ENCODE results near the gene MRNIP. TPM values are rescaled to one million over a fixed set of nuclear protein-coding genes. Genes with fewer than 3 reads are reported as not detected.
"Not testable (repeated sequence)": the region's sequence is repeated elsewhere in the genome, so short reads cannot be mapped to it uniquely, and the experiment has no call there.

The MRNIP gene
- total RNA-seq, 1 experiment from 2014 or later, result 6.8 TPM

DNA sequence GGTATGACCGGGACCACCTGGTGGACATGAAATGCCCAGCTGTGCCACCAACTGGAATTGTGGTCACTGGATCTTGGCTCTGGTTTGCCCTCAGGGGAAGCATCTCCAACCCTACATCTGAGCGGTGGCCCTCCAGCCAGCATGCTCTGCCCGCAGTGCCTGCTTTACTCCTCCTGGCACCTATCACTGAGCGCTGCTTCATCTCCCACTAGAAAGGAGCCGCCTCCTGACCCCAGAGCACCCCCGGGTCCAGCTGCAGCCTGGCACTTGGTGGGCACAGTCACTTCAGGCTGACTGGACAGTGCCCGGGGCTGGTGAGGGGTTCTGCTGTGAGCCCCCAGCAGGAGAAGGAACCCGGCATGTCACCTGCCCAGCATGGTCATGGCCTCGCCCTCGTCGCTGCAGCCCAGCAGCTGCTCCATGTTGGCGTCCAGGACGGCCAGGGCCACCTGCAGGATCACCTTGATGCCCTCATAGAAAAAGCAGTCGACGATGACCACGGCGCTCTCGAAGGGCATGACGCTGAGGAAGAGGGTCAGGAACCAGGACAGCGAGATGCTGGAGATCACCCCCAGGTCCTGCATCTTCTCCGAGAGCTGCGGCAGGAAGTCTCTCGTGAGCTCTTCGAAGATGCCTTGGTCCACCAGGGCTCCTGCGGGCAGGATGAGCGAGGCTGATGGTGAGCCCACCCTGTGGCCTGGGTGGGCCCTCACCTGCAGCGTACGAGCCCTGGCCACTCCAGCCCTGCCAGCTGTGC is 16.1 kb upstream of the MRNIP start:
- DNase-seq (ENCODE audit: low read depth, low spot score), result no peak
- in situ Hi-C loops (cut with HindIII; ENCODE audit: low pct_unique_long_range_greater_than_20kb, low sequenced_read_pairs), result no loop called here

DNA sequence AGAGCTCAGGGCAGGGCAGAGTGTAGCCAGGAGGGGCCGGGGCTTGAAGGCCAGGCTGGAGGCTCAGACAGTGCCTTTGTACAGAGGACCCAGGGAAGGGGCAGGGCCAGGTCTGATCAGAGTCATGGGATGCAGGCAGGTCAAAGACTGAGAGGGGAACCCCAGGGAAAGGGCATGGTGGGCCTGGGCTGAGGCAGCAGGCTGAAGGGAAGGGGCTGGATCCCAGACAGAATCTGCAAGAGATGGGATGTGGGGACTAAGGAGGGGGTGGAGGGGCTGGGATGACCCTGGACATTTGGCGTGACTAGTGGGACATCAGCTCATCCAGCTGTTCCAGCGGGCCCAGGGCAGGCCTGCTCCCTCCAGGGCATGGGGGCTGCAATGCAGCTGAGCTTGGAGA is 15.5 kb upstream of the MRNIP start:
- in situ Hi-C loops (cut with HindIII; ENCODE audit: low pct_unique_long_range_greater_than_20kb, low sequenced_read_pairs), result no loop called here

DNA sequence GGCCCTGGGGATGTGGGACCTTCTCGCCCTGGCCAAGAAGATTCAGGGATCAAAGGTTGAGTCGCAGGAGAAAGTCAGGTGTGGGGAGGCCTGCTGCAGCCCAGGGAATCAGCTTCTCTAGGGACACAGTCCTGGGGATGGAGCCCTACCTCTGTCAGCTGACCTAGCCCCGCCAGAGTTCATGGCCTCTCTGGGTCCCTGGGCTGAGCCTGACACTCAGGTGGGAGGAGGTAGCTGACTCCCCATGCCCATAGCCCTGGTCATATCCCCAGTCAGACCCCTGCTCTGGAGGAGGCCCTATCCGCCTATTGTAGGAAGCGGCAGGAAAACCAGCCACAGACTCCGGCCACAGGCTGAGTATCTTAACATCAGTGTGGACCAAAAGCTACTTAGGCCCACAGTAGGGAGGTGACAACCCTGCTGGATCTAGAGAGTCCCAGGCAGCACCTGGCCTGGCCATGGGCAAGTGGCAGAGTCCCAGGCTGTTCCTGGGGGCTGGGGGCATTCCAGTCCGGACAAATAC is 15.0 kb upstream of the MRNIP start:
- in situ Hi-C loops (cut with HindIII; ENCODE audit: low pct_unique_long_range_greater_than_20kb, low sequenced_read_pairs), result no loop called here
- no peak for DNase-seq (ENCODE audit: low read depth, low spot score)

More for the DNA sequence above, 15.5 kb upstream of the MRNIP start:
- no peak for DNase-seq (ENCODE audit: low read depth, low spot score)

DNA sequence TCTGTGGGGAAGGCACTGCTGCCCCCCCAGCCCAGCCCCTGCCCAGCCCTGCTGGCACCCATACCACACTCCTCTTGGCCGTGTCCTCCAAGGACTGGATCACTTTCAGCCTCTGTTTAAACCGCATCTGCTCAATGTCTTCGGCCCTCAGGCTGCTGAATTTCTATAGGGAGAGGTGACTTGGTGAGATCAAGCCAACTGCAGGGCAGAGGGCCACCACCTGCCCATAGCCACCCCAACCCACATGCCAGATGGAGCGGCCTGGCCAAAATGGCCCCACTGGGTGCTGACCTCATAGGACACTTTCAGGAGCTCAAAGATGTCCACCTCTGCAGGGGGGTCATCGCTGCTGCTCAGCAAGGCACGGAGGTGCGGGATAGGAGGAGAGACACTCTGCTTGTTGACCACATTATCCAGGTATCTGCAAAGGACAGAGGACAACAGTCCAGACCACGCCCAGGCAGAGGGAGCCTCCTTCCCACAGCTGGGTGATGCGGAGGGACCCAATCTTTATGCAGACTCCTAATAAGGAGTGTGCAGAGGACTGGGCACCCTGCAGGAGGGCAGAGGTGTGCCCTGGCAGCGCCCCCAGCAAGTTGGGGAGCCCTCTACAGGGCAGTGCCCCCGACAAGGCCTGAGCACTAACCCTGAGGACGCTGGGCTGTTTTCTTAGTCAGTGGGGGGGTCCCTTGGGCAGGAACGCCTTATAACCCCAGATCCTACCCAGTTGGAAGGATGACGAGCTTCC is 14.4 kb upstream of the MRNIP start:
- in situ Hi-C loops (cut with HindIII; ENCODE audit: low pct_unique_long_range_greater_than_20kb, low sequenced_read_pairs), result no loop called here
- no peak for DNase-seq (ENCODE audit: low read depth, low spot score)

DNA sequence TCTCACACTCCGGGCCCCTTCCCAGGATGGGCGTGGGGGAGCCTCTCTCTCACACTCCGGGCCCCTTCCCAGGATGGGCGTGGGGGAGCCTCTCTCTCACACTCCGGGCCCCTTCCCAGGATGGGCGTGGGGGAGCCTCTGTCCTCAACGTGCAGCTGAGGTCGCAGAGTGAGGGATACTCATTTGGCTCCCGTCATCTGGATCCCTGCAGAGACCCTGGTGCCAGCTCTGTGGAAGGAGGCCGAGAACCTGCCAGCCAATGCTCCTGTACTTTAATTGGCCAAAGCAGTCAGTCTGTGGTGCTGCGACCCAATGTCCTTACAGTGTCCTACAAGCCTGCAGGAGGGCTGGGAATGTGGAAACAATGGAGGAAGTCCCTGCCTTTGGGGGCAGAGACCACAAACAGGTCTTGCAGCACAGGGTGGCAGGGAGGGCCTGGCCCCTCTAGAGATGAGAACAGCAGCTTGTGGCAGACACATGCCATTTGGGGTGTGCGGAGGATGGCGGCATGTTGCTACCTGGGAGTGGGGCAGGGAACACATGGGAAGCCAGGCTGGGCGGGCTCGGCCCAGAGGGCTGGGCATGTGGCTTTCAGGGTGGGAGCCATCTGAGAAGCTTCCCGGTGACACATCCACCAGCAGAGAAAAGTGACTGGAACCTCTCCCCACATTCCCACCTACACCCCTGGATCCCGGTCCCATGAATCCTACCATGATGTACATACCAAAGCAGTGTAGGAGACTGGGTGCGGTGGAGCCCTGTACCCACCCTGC is 13.6 kb upstream of the MRNIP start:
- DNase-seq (ENCODE audit: low read depth, low spot score), result no peak
- in situ Hi-C loops (cut with HindIII; ENCODE audit: low pct_unique_long_range_greater_than_20kb, low sequenced_read_pairs), result no loop called here

DNA sequence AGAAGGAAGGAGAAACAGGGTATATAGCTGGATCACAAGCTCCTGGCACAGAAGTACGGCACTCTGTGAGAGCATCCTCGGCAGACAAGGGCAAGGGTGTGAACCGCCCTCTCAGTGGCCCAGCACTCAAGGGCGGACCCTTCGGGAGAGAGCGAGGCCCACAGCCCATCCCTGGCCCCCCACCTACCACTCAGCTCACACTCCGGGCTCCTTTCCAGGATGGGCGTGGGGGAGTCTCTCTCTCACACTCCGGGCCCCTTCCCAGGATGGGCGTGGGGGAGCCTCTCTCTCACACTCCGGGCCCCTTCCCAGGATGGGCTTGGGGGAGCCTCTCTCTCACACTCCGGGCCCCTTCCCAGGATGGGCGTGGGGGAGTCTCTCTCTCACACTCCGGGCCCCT is 12.9 kb upstream of the MRNIP start:
- DNase-seq (ENCODE audit: low read depth, low spot score); in situ Hi-C loops (cut with HindIII; ENCODE audit: low pct_unique_long_range_greater_than_20kb, low sequenced_read_pairs): not testable (repeated sequence)

DNA sequence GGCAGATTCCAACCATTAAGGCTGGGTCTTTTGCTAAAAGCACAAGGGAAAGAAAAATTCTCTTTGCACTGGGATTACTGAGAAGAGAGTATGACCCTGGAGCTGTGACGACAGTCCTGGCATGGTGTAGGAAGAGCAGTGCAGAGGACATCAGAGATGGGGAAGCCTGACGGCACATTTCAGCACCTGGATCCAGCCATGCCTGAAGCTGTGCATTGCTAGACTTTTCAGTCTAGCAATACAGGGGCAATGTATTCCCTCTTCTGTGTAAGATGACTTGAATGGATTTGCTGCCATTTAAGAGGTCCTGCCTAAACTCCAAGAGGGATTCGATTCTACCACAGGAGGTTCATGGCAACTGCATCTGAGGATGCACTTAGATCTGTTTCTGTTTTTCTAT is 12.3 kb upstream of the MRNIP start:
- DNase-seq (ENCODE audit: low read depth, low spot score), result no peak
- in situ Hi-C loops (cut with HindIII; ENCODE audit: low pct_unique_long_range_greater_than_20kb, low sequenced_read_pairs), result no loop called here

DNA sequence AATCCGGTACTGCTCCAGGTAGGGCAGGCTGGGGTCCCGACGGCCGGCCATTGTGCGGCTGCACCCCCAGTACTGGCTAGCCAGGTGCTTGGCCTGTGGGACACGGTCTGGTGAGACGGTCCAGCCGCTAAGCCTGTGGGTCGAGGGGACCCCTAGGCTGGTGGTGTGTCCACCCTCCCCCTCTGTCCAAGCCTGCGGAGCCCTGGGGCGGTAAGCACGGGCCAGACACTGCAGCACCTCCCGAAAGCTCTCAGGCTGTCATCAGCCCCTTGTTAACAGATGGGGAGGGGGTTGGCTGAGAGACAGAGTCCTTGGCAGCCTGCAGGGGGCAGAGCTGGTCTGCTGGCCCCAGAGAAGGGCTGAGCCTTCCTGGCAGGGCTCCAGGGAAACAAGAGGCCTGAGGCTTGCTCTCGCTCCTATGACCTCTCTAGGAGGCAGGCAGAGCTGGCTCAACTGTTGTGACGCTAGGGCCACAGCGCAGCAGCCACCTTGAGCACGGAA is 11.8 kb upstream of the MRNIP start:
- in situ Hi-C loops (cut with HindIII; ENCODE audit: low pct_unique_long_range_greater_than_20kb, low sequenced_read_pairs), result no loop called here
- peak; percentile 81 for DNase-seq (ENCODE audit: low read depth, low spot score)

DNA sequence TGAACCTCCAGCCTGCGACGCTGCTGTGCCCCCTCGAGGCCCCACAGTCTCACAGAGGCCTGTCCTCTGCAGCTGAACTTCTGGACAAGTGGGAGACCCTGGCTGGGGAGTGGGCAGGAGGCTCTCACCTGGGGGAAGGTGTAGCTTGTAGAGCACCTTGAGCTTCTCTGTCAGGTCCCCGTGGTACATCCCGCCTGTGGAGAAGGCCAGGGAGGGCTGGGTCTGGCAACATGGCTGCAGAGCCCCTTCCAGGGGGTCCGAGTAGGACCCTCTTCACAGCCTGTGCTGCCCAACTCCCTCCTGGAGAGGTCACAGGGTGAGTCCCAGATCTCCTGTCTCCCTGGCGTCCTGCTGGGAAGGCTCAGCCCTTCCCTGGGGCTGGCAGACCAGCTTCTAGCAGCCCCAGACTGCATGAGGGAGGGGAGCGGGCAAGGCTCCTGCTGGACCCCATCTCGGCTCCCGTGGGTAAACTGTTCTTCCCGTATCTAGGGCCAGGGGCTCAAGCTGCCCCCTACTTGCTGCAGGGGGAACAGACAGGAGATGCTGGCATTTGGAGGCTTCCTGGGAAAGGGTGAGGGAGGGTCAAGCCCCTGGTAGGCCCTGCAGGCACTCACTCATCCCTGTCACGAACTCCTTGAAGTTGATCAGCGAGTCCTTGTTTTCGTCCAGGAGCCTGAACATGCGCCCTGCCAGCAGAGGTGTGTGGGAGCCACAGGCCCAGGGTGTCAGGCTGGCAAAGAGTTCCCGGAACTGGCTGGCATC is 11.2 kb upstream of the MRNIP start:
- DNase-seq (ENCODE audit: low read depth, low spot score), result no peak
- in situ Hi-C loops (cut with HindIII; ENCODE audit: low pct_unique_long_range_greater_than_20kb, low sequenced_read_pairs), result no loop called here

DNA sequence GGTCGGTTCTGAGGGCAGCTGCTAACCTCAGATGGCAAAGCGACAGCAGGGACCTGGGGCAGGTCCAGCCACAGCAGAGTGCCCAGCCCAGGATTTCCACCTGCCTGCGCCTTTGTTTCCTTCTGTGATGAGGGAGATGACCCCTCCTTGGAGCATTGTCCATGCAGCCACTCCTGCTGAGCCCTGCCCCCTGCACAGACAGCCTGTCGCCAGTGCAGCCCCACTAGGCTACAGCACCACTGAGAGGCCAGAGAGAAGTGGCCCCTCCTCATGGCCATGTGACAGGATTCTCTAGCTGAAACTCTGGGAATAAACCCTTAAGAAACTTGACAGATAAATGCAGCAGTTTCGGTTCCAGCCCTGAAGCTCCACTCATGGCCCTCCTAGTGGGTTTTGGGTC is 10.5 kb upstream of the MRNIP start:
- in situ Hi-C loops (cut with HindIII; ENCODE audit: low pct_unique_long_range_greater_than_20kb, low sequenced_read_pairs), result no loop called here
- no peak for DNase-seq (ENCODE audit: low read depth, low spot score)

DNA sequence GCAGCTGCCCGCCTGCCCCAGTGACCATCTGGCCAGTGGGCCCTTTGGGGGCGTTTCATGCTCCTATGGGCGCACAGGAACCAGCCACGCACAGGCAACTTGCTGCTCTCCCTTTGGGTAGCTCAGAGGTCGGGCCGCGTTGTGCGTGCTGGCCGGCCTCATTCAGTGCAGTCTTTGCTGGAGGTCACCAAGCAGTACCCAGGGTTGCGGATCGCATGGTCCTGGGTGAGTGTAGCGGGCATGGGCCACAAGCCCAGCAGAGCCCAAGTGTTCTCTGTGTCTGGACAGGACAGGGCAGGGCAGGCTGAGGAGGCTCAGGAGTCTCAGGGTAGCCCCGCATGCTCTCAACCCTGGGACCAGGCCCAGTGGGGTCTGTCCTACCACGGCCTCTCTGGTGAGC is 9.9 kb upstream of the MRNIP start:
- in situ Hi-C loops (cut with HindIII; ENCODE audit: low pct_unique_long_range_greater_than_20kb, low sequenced_read_pairs), result no loop called here
- DNase-seq (ENCODE audit: low read depth, low spot score), result no peak

DNA sequence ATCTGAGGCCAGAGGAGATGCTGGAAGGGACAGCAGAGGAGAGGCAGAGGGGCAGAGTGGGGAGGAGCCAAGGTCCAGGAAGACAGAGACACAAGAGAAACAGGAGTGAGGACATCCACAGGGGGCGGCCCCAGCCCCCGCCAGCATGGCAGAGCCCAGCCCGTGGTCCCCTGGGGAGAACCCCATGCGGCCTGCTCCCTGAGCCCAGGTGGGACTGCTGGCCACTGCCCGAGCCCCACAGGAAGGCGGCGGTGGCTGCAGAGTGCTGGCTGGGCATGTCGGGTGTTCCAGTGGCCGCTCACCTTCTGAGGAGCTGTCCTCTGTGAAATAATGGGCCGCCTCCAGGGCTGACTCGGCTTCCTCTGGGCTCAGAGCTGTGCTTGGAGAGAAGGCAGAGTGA is 8.9 kb upstream of the MRNIP start:
- DNase-seq (ENCODE audit: low read depth, low spot score), result no peak
- in situ Hi-C loops (cut with HindIII; ENCODE audit: low pct_unique_long_range_greater_than_20kb, low sequenced_read_pairs), result no loop called here

DNA sequence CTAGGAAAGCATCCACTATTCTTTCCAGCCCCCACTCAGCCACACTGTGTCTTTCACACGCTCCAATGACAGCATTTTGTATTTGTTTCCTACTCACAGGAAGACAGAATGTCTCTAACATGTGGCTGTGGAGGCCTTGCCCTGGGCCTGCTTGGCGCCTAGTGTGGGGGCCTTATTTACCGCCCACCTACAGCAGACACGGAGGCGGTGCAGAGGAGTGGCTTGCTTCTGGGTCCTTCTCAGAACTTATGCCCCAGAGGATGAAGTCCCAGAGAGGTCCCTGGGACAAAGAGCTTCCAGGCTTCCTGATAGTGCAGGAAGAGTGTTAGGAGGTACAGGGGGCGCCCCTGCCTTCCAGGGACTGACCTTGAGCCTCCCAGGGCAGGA is 8.5 kb upstream of the MRNIP start:
- no peak for DNase-seq (ENCODE audit: low read depth, low spot score)
- in situ Hi-C loops (cut with HindIII; ENCODE audit: low pct_unique_long_range_greater_than_20kb, low sequenced_read_pairs), result no loop called here

DNA sequence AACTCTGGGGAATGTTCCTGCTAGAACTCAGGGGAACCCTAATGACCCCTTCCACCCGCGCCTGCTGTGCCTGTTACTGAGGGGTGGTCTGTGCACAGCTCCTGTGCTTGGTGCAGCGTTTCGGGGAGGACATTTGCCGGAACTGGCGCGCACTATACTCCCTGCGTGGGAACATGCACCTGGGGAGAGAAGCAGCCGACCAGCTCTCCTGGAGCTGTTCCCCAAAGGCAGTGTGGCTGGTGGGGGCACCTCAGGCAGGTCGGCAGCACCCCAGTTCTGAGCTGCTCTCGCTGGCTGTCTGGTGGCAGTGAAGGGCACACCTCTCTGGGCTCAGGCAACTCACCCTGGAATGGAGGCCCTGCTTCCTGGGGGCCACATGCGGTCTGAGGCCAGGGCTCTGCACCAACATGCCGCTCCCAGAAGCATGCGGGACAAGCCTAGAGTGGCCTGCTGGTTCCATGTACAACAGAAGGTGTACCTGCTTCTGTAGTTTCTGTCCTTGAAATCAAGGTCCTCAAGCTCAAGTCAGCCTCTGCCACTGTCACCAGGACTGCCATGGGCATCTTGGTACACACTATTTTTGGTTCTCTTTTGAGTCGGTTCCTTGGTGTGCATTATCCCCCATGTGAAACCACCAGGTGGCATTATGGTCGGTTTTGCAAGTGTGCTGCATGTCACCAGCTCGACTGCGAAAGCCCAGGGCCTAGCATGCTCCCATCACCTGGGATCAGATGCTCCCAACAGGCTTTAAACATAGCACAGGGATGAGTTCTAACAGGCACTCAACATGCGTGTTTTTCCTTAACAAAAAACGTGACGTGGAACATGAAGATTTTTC is 7.8 kb upstream of the MRNIP start:
- DNase-seq (ENCODE audit: low read depth, low spot score), result peak; percentile 26
- in situ Hi-C loops (cut with HindIII; ENCODE audit: low pct_unique_long_range_greater_than_20kb, low sequenced_read_pairs), result no loop called here

DNA sequence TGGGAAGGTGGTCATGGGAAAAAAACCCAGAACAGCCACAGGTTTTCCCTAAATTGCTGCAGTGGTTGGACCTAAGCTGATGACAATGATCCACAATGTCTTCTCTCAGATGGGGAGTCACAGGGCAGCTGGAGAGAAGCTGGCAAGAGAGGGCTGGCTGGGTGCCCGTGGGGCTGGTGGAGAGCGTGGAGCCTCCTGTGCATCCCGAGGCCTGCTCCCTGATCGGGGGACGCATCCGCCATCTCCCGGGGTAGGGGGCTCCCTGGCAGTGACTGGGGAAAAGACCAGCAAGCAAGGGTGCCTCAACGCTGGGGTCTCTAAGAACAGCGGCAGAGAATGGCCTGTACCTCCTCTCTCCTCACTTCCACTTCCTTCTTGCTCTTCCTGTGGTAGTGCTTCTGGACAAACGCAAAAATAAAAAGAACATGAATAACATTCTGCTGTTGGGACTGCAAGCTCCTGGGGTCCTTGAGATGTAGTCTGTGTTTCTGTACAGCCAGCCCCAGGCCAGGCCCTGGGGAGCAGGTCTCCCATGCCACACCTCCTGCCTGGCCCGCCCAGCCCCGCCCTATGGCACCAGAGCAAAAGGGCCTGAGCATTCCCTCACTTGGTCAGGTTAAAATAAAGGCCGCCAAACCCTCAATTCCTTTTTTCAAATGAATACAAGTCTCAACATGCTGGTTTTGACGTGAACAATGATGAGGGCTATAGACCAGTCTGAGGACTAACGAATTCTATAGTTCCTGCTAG is 7.0 kb upstream of the MRNIP start:
- no peak for DNase-seq (ENCODE audit: low read depth, low spot score)
- in situ Hi-C loops (cut with HindIII; ENCODE audit: low pct_unique_long_range_greater_than_20kb, low sequenced_read_pairs), result no loop called here

DNA sequence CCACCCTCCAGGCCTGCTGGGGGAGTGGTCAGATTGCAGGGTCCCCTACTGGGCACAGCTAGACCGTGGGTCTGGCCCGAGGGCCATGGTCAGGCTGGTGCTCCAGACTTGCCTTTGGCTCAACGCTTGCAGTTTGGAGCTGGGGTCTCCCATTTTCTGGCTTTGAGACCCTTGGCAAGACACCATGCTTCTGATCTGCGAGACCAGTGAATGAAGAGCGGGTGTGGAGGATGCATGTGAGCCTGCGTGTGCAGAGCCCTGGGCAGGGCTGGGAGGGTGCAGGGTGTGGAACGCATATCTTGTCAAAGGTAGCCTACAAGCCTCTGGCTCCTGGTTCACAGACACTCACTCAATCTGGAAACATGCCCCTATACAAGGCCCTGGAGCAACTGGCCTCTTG is 6.1 kb upstream of the MRNIP start:
- no peak for DNase-seq (ENCODE audit: low read depth, low spot score)
- in situ Hi-C loops (cut with HindIII; ENCODE audit: low pct_unique_long_range_greater_than_20kb, low sequenced_read_pairs), result no loop called here

Data from SK-MEL-5 (cell line).